Pancreas (tissue), 10 donors: Measurements from ENCODE around the gene C2orf76. TPM values are rescaled to one million over a fixed set of nuclear protein-coding genes. Genes with fewer than 3 reads are reported as not detected.

ENCODE experiments used
- ATAC-seq, 4 donors: fragments of 200-7000 bp; cut with Tn5 transposase; one replicate each; pipeline versions ENCODE4 v1.8.0 to v1.9.1; 2020; ENCODE audit warnings: mild to moderate bottlenecking in 4 of 4, moderate library complexity in 4 of 4
- DNase-seq, 6 donors: peaks; one replicate each; pipeline ENCODE4 v3.0.0-alpha.2; 2020
- FAIRE-seq: peaks from 2 replicates; lab custom pipeline; 2012; peaks lifted over from hg19 to GRCh38; lab: Jason Lieb, UNC
- H3K27ac ChIP-seq, 4 donors: fragments of 200-600 bp; sonication (generic); 1 replicate in 3 of 4; 2 replicates in 1 of 4; pipeline versions ENCODE4 v1.5.0 to v1.8.0; 2020
- H3K27me3 ChIP-seq, 4 donors: fragments of 200-600 bp; one replicate each; pipeline ENCODE4 v1.8.0; 2021
- H3K36me3 ChIP-seq, 3 donors: fragments of 200-600 bp; sonication (generic) in 1 of 3; one replicate each; pipeline versions ENCODE4 v1.5.0 to v1.8.0; 2020 to 2021
- H3K4me1 ChIP-seq, 3 donors: fragments of 200-600 bp; one replicate each; pipeline ENCODE4 v1.8.0; 2021
- H3K4me3 ChIP-seq, 4 donors: fragments of 200-600 bp; sonication (generic) in 2 of 4; one replicate each; pipeline versions ENCODE4 v1.5.0 to v1.8.0; 2020 to 2021
- H3K9me3 ChIP-seq, 4 donors: fragments of 200-600 bp; one replicate each; pipeline ENCODE4 v1.8.0; 2021
- WGBS, 2 donors: extraction: QIAGEN DNeasy Blood & Tissue Kit; methylation state at CpG; one replicate each; pipeline ENCODE4 v1.1.7; 2013; 5-methylcytosine and 5-hydroxymethylcytosine counted together
- intact Hi-C, 3 donors: fragments of 100-400 bp; cut with DNase I; formaldehyde crosslinking; loops; one replicate each; pipeline versions ENCODE4 v1.11.1 to v1.14.2; 2022
- polyA plus RNA-seq, 2 donors: library from polyadenylated mRNA; stranded (reverse); fragments of 200-250 nt; gene quantifications; one replicate each; pipeline ENCODE4 v1.2.3, GENCODE V29; 2013
- total RNA-seq, 6 donors: library from RNA; stranded (reverse); fragmentation: NEBNext Ultra II Directional in 4 of 6; extraction: Animal tissue kit (Norgen Biotek cat#: 25700) in 4 of 6; gene quantifications; one replicate each; pipeline versions ENCODE4 v1.2.1 to v1.2.4, GENCODE V29; 2021 to 2023
- TF ChIP-seq, protein P1 (sequence below), 4 donors: fragments of 200-600 bp; sonication (generic) in 3 of 4; IDR thresholded peaks; one replicate each; pipeline versions ENCODE4 v1.5.0 to v1.8.0; 2021; ENCODE audit warnings: antibody characterized with exemption in 4 of 4
- donor health status: healthy with polysubstance abuse.
- donor health status: DM: no; HTN: no; CAD: no; lungs with moderate emphysema.
- donor health status: DM: no; HTN: no; CAD: no.
- donor health status: control.
- donor health status: control.
- donor health status: Bipolar disorder and iron deficiency.
- donor health status: DM: yes; HTN: yes; CAD: no.
- donor health status: DM: no; HTN: no; CAD: no.
- donor health status: DM: no; HTN: no; CAD: no.
- donor health status: DM: yes; HTN: yes; CAD: no.

The C2orf76 gene
- total and polyA plus RNA-seq, 8 donors = 3.8 to 12.0 (median 5.6) TPM

DNA sequence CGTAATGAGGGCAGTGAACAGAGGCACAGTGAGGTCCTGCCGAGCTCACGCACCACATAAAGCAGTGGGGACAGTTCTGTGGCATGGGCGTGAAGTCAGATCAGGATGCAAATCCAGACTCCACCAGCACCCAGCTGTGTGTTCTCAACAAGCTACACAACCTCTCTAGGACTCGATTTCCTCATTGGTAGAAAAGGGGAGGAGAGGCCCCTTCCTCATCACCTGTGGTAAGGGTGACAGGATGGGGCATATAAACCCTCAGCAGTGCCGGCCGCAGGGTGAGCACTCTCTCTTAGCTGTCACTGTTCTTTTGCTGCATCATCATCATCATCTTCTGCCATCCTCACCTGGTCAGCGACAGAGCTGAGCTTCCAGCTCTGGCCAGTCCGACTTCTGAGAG lies 54.8 kb downstream of the C2orf76 start:
- FAIRE-seq (no peak), DNase-seq (no peak)
- intact Hi-C loops = no loop called here

DNA sequence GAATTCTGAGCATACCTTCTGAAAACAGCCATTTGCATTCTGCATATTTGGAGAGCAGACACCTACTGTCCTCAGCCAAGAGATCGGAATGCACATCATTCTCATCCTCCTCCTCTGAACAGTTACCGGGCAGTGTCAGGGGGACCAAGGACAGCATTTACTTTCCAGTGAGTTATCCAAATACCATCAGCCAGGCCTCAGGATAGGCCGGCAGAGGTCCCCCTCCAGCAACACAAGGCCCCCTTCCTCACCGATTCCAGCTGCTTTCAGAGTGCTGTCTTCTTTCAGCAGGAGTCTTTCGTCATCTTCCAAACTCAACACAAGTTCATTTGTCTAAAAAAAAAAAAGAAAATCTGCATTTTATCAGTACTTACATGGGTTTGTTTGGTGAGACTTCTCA lies 55.3 kb downstream of the C2orf76 start:
- Histone ChIP-seq H3K4me3 (no peak overlapping the region), H3K9me3 (no peaks in the 10 kb centered on the region), H3K27me3 (no peaks in the 10 kb centered on the region), H3K27ac (no peak overlapping the region), H3K4me1 (peaks cover 0 to 10% (median 9%) of the 10 kb centered on the region in 3 donors), H3K36me3 (no peaks in the 10 kb centered on the region)
- WGBS, 2 donors = 67 to 84% methylated on average over 5 of the region's 5 CpGs
- TF ChIP-seq, protein P1, sequence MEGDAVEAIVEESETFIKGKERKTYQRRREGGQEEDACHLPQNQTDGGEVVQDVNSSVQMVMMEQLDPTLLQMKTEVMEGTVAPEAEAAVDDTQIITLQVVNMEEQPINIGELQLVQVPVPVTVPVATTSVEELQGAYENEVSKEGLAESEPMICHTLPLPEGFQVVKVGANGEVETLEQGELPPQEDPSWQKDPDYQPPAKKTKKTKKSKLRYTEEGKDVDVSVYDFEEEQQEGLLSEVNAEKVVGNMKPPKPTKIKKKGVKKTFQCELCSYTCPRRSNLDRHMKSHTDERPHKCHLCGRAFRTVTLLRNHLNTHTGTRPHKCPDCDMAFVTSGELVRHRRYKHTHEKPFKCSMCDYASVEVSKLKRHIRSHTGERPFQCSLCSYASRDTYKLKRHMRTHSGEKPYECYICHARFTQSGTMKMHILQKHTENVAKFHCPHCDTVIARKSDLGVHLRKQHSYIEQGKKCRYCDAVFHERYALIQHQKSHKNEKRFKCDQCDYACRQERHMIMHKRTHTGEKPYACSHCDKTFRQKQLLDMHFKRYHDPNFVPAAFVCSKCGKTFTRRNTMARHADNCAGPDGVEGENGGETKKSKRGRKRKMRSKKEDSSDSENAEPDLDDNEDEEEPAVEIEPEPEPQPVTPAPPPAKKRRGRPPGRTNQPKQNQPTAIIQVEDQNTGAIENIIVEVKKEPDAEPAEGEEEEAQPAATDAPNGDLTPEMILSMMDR (IDR thresholded peaks at IDR 0.05) = no peak
- intact Hi-C loops = no loop called here
- FAIRE-seq = no peak
- no peak for DNase-seq
- no peak for ATAC-seq

More for the DNA sequence above, 54.8 kb downstream of the C2orf76 start:
- Histone ChIP-seq H3K9me3 (no peaks in the 10 kb centered on the region), H3K27ac (no peak overlapping the region), H3K36me3 (no peaks in the 10 kb centered on the region), H3K4me3 (no peak overlapping the region), H3K27me3 (no peaks in the 10 kb centered on the region), H3K4me1 (peaks cover 0 to 10% (median 9%) of the 10 kb centered on the region in 3 donors)
- TF ChIP-seq, protein P1 (IDR thresholded peaks at IDR 0.05) = no peak
- WGBS, 2 donors = 85 to 89% methylated on average over 9 of the region's 9 CpGs
- ATAC-seq = no peak

DNA sequence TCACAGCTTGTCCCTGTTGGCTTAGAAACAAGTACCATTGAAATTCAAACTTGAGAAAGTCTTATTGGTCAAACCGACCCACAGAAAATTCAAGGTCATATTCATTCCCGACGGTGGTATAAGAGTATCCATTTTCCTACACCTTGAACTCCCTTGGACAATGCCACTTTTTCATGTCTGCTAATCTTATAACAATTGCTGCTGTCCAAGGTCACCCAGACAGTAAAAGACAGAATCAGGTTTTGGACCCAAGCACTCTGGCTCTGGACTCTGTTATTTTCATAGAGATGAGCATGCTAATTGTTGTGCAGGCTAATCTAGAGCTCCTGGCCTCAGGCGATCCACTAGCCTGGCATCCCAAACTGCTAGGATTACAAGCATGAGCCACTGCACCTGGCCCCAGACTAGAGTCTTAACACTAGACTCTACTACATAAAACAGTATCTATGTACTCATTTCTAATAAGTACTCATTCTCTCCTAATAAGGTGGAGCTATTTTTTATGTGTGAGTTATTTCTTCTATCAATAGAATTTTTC lies 57.8 kb downstream of the C2orf76 start:
- FAIRE-seq = no peak
- 42 to 43% methylated on average over 4 of the region's 4 CpGs for WGBS, 2 donors

DNA sequence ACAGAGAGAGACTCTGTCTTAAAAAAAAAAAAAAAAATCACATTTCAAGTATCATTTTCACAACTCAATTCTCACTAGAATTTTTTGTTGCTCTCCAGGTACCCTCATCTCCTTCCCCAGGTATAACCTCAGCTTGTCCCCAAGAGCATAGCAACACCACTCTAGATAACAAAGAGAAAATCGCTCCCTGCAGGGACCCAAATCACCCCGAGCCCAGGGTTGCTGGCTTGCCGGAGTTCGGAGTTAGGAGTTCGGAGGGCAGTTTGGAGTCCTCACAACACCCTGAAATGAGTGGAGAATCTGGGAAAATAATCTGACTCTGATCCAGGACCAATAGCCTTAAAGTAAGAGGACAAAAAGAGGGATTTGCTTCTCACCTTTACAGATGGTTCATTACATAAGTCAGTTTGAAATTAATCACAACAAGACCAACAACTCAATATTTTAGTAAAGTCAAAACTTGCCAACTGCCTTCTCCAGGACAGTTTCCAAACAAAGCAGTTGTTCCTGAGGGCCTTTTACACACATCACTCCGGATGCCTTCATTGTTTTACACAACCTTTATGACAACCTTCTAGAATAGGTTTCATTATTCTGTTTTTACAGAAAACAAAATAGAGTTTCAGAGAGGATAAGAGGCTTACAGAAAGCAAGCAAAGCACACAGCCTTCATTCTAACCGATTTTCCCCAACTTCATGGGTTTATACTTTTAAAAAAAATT lies 59.1 kb downstream of the C2orf76 start:
- WGBS, 2 donors = 50 to 66% methylated on average over 7 of the region's 7 CpGs
- no peak overlapping the region for H3K4me3 ChIP-seq
- no peaks in the 10 kb centered on the region for H3K27me3 ChIP-seq
- ATAC-seq = no peak
- no peak for DNase-seq
- TF ChIP-seq, protein P1 (IDR thresholded peaks at IDR 0.05) = no peak
- no peaks in the 10 kb centered on the region for H3K9me3 ChIP-seq
- peaks cover 0 to 5% (median 0%) of the 10 kb centered on the region in 3 donors for H3K4me1 ChIP-seq
- intact Hi-C loops = no loop called here
- no peak for FAIRE-seq
- no peak overlapping the region for H3K27ac ChIP-seq
- no peaks in the 10 kb centered on the region for H3K36me3 ChIP-seq

More for the DNA sequence above, 57.8 kb downstream of the C2orf76 start:
- Histone ChIP-seq H3K4me1 (peaks cover 0 to 5% (median 0%) of the 10 kb centered on the region in 3 donors), H3K27me3 (no peaks in the 10 kb centered on the region), H3K9me3 (no peaks in the 10 kb centered on the region), H3K27ac (no peak overlapping the region), H3K36me3 (no peaks in the 10 kb centered on the region), H3K4me3 (no peak overlapping the region)
- TF ChIP-seq, protein P1 (IDR thresholded peaks at IDR 0.05) = no peak
- intact Hi-C loops = no loop called here
- no peak for DNase-seq
- no peak for ATAC-seq

DNA sequence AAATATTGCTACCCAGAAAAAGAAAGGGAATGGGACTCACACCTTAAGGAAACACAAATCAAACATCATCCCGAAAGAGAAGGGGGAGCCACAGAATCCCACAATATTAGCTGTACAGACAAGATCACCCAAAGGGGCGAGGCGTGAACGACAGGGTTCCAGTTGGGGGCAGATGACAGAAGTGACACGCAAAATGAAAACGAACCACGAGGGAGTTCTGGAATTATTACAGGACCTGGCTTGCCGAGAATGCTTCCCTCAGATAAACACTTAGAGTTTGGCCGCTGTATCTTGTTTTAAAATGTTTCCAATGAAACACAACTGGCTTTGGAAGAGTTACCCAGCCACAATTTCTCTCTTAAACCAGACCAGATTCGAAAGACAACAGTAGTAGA lies 60.4 kb downstream of the C2orf76 start:
- Histone ChIP-seq H3K27ac (peak overlapping the region in 3 of 4 donors; percentile 28 to 59 (median 50)), H3K27me3 (no peaks in the 10 kb centered on the region), H3K9me3 (no peaks in the 10 kb centered on the region), H3K36me3 (no peaks in the 10 kb centered on the region), H3K4me3 (peak overlapping the region in 2 of 4 donors; percentile 25 to 26), H3K4me1 (peaks cover 0 to 5% (median 0%) of the 10 kb centered on the region in 3 donors)
- DNase-seq (no peak), ATAC-seq (peak; percentile 14 to 48 (median 39)), FAIRE-seq (no peak)
- WGBS, 2 donors = 38 to 49% methylated on average over 10 of the region's 10 CpGs
- TF ChIP-seq, protein P1 (IDR thresholded peaks at IDR 0.05) = no peak
- intact Hi-C loops = no loop called here
